Stimulated activated naive CD4-positive, alpha-beta T cell (primary cell): ENCODE data around the gene SLC1A1.
A peak's percentile ranks its signal among the peaks of the same experiment; 100 is the strongest.
"Not testable (repeated sequence)": the region's sequence is repeated elsewhere in the genome, so short reads cannot be mapped to it uniquely, and the experiment has no call there.

Experiments
- DNase-seq, 6 experiments: peaks; one replicate each; lab custom pipeline; 2025; lab: John Stamatoyannopoulos, UW

Gene SLC1A1

GRCh38 chr9:4541856-4542255 is 51.6 kb downstream of the SLC1A1 start:
- DNase-seq = no peak

GRCh38 chr9:4544714-4545113 is 54.4 kb downstream of the SLC1A1 start:
- DNase-seq = not testable (repeated sequence)

GRCh38 chr9:4547016-4547415 is 56.7 kb downstream of the SLC1A1 start:
- DNase-seq = peak in 1 of 6 experiments; percentile 12

GRCh38 chr9:4548811-4549725 is 58.8 kb downstream of the SLC1A1 start:
- no peak for DNase-seq

- DNase-seq = no peak
Measured at GRCh38 chr9:4549751-4550295, 59.6 kb downstream of the SLC1A1 start.

GRCh38 chr9:4550777-4551484 is 60.7 kb downstream of the SLC1A1 start:
- peak in 3 of 6 experiments; percentile 56 to 68 (median 66) for DNase-seq

- no peak for DNase-seq
Measured at GRCh38 chr9:4553951-4554381, 63.7 kb downstream of the SLC1A1 start.

- peak in 4 of 6 experiments; percentile 5 to 82 (median 68) for DNase-seq
Measured at GRCh38 chr9:4555236-4555635, 65.0 kb downstream of the SLC1A1 start.

GRCh38 chr9:4558371-4558998 is 68.2 kb downstream of the SLC1A1 start:
- DNase-seq = no peak

- no peak for DNase-seq
Measured at GRCh38 chr9:4559261-4560182, 69.3 kb downstream of the SLC1A1 start.

- DNase-seq = no peak
Measured at GRCh38 chr9:4563105-4563504, 72.8 kb downstream of the SLC1A1 start.

- DNase-seq = no peak
Measured at GRCh38 chr9:4566806-4567205, 76.5 kb downstream of the SLC1A1 start.

GRCh38 chr9:4567601-4568000 is 77.3 kb downstream of the SLC1A1 start:
- DNase-seq = no peak

GRCh38 chr9:4569101-4569500 is 78.8 kb downstream of the SLC1A1 start:
- no peak for DNase-seq

- DNase-seq = peak in 2 of 6 experiments; percentile 40 to 48
Measured at GRCh38 chr9:4572184-4572826, 82.0 kb downstream of the SLC1A1 start.

- DNase-seq = no peak
Measured at GRCh38 chr9:4573176-4573575, 82.9 kb downstream of the SLC1A1 start.

GRCh38 chr9:4573634-4574389 is 83.5 kb downstream of the SLC1A1 start:
- DNase-seq = no peak

- DNase-seq = no peak
Measured at GRCh38 chr9:4574657-4575243, 84.5 kb downstream of the SLC1A1 start.

- no peak for DNase-seq
Measured at GRCh38 chr9:4575997-4576396, 85.7 kb downstream of the SLC1A1 start.
